Measurements from ENCODE around the gene KANSL1L. TPM values are rescaled to one million over a fixed set of nuclear protein-coding genes. Genes with fewer than 3 reads are reported as not detected.

The KANSL1L gene
- total and polyA plus RNA-seq, 9 of the 15 experiments (the other 6 are each of a cell fraction or from before 2014, with no cell fraction given): 1.3 to 6.7 (median 2.4) TPM

DNA sequence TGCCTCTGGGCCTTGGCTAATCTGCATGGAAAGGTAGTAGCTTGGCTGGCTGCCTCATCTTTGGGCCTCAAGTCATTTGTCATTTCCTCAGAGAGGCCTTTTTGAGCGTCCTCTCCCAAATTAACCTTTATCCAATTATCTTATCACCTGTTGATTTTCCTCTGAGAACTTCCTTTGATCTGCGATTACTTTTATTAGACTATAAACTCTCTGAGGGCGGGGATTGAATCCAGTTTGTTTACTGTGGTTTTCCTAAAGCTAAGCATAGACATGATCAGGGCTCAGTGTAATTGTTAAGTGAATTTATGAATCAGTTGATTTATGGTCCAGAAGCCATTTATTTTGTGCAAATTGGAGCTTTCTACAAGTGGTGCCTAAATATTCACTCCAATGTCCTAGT lies 161.3 kb downstream of the KANSL1L start:
- Histone ChIP-seq H3K27ac (ENCODE audit: extremely low read depth, low read depth, low read length) (no peak overlapping the region), H3K9ac (ENCODE audit: insufficient read depth in 1 of 2, low read depth in 2 of 2, low read length in 2 of 2) (no peak overlapping the region), H3K9me3 (replicated peaks; ENCODE audit: control insufficient read depth, insufficient read depth, low read depth, low read length) (no peaks in the 10 kb centered on the region), H3K4me2 (ENCODE audit: insufficient read depth, low read length) (no peak overlapping the region), H4K20me1 (replicated peaks; ENCODE audit: control insufficient read depth, insufficient read depth, low read length) (no peaks in the 10 kb centered on the region), H2AFZ (ENCODE audit: low read depth, low read length) (no peak overlapping the region), H3K79me2 (ENCODE audit: control insufficient read depth, insufficient read depth, low read length) (peaks cover 83% of the 10 kb centered on the region), H3K27me3 (ENCODE audit: control insufficient read depth in 2 of 2, insufficient read depth in 2 of 2, low read length in 2 of 2) (no peaks in the 10 kb centered on the region), H3K36me3 (ENCODE audit: control insufficient read depth, insufficient read depth, low read length) (peaks cover 86% of the 10 kb centered on the region), H3K4me3 (no peak overlapping the region), H3K4me1 (replicated peaks in 1 of 2; ENCODE audit: control insufficient read depth in 2 of 2, insufficient read depth in 2 of 2, low read length in 2 of 2) (peaks cover 0 to 7% of the 10 kb centered on the region in 2 experiments; a peak in 2 of 5 replicates), H3K9me1 (ENCODE audit: control insufficient read depth, insufficient read depth, low read length) (no peaks in the 10 kb centered on the region)
- CTCF ChIA-PET (ENCODE audit: low intra/inter-chr PET ratio): no interaction called here
- no TSS peak for BruUV-seq (replicated peaks)
- DNase-seq (ENCODE audit: extremely low read depth in 1 of 4, low spot score in 3 of 4) (no peak), FAIRE-seq (no peak), ATAC-seq (no peak)
- intact Hi-C loops (cut with micrococcal nuclease) (no loop called here), in situ Hi-C loops (cut with MboI) (loop anchor here (25.0 kb wide), 1 partner anchor 452 kb away; no protein-coding TSS in a partner anchor)
- POLR2A ChIA-PET: interaction anchor here (0.5 kb wide), 1 partner anchor 38 kb away, joined by 3 read pairs; no protein-coding TSS in a partner anchor
- TF ChIP-seq, protein P1, sequence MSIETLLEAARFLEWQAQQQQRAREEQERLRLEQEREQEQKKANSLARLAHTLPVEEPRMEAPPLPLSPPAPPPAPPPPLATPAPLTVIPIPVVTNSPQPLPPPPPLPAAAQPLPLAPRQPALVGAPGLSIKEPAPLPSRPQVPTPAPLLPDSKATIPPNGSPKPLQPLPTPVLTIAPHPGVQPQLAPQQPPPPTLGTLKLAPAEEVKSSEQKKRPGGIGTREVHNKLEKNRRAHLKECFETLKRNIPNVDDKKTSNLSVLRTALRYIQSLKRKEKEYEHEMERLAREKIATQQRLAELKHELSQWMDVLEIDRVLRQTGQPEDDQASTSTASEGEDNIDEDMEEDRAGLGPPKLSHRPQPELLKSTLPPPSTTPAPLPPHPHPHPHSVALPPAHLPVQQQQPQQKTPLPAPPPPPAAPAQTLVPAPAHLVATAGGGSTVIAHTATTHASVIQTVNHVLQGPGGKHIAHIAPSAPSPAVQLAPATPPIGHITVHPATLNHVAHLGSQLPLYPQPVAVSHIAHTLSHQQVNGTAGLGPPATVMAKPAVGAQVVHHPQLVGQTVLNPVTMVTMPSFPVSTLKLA (conservative IDR thresholded peaks at IDR 0.05): no peak
- TF ChIP-seq ELF1 (tag; IDR thresholded peaks at IDR 0.05): no peak
- no peak for TF ChIP-seq SMAD1 (IDR thresholded peaks at IDR 0.05; ENCODE audit: low read depth, low read length, partially characterized antibody)
- TF ChIP-seq NKRF (IDR thresholded peaks at IDR 0.05; ENCODE audit: borderline replicate concordance): no peak
- TF ChIP-seq CREB1 (IDR thresholded peaks at IDR 0.05): no peak
- no peak for TF ChIP-seq CREB1 (CRISPR knock-in tag; IDR thresholded peaks at IDR 0.05)
- TF ChIP-seq SAFB2 (IDR thresholded peaks at IDR 0.05; ENCODE audit: borderline replicate concordance, low read depth, low read length, severe bottlenecking): no peak
- no peak for TF ChIP-seq YBX1 (IDR thresholded peaks at IDR 0.05)
- TF ChIP-seq PCBP2 (IDR thresholded peaks at IDR 0.05; ENCODE audit: low read depth, low read length, poor library complexity, severe bottlenecking): no peak
- WGBS (ENCODE audit: insufficient coverage, low coverage, missing lambda C conversion rate): 81% methylated on average over 3 of the region's 3 CpGs

Measured in K562 (cell line).